HepG2 (cell line): Measurements from ENCODE around the gene KCNT1. TPM values are rescaled to one million over a fixed set of nuclear protein-coding genes. Genes with fewer than 3 reads are reported as not detected.

Source experiments
- ATAC-seq: fragments of 200-7000 bp; cut with Tn5 transposase; 3 replicates; pipeline ENCODE4 v1.9.1; 2020; ENCODE audit warnings: mild to moderate bottlenecking, moderate library complexity
- BruUV-seq: library from RNA; stranded (reverse); fragments of 400-500 nt; replicated peaks from 2 replicates; lab custom pipeline; 2021; lab: Mats Ljungman, UMichigan
- CTCF ChIA-PET: fragments of 300-600 bp; formaldehyde crosslinking; extraction: SDS; loops from one replicate; lab custom pipeline; 2021; ENCODE audit warnings: low total read pairs, inconsistent platforms, low intra/inter-chr PET ratio; lab: Yijun Ruan, JAX
- POLR2A ChIA-PET: fragments of 350-600 bp; sonication (Branson Sonifier 250); formaldehyde crosslinking; loops from one replicate; lab custom pipeline; 2020; ENCODE audit warnings: antibody characterized with exemption, inconsistent platforms; lab: Yijun Ruan, JAX
- DNase-seq: peaks from one replicate; pipeline ENCODE4 v3.0.0-alpha.2; 2015; ENCODE audit warnings: low spot score
- FAIRE-seq: peaks from 3 replicates; lab custom pipeline; 2011; peaks lifted over from hg19 to GRCh38; lab: Jason Lieb, UNC
- H2AFZ ChIP-seq: one replicate; pipeline ENCODE4 v1.6.1; 2011; ENCODE audit warnings: low read length, inconsistent platforms
- H3K27ac ChIP-seq: fragments of 300-600 bp; 3 replicates; pipeline ENCODE4 v1.8.0; 2011; ENCODE audit warnings: mixed run types, mild to moderate bottlenecking, mixed read lengths, low read length, inconsistent platforms; ENCODE audit not compliant: insufficient read depth; ENCODE audit errors: extremely low read length
- H3K27me3 ChIP-seq, 2 experiments: fragments of 200-600 bp in 1 of 2; 2 replicates in 1 of 2; 3 replicates in 1 of 2; pipeline versions ENCODE4 v1.6.0 to v1.8.0; 2011; ENCODE audit warnings: low read length in 2 of 2, mild to moderate bottlenecking in 2 of 2, moderate library complexity in 2 of 2, inconsistent platforms in 1 of 2; ENCODE audit not compliant: insufficient read depth in 2 of 2, control insufficient read depth in 1 of 2
- H3K36me3 ChIP-seq, 2 experiments: fragments of 200-600 bp in 1 of 2; replicated peaks in 1 of 2; 2 replicates in 1 of 2; 3 replicates in 1 of 2; pipeline versions ENCODE4 v1.5.1 to v1.8.0; 2011; ENCODE audit warnings: low read length in 2 of 2, inconsistent platforms in 1 of 2; ENCODE audit not compliant: insufficient read depth in 2 of 2, control insufficient read depth in 1 of 2
- H3K4me1 ChIP-seq: 2 replicates; pipeline ENCODE4 v1.5.1; 2012; ENCODE audit warnings: low read length, inconsistent platforms; ENCODE audit not compliant: insufficient read depth
- H3K4me2 ChIP-seq: 2 replicates; pipeline ENCODE4 v1.6.0; 2011; ENCODE audit warnings: low read depth, low read length, inconsistent platforms
- H3K4me3 ChIP-seq, 3 experiments: fragments of 200-600 bp in 1 of 3; sonication (generic), shearing (Covaris generic) in 1 of 3; replicated peaks in 1 of 3; 2 replicates each; pipeline ENCODE4 v1.5.1; 2011 to 2016; ENCODE audit warnings: low read length in 3 of 3, inconsistent platforms in 2 of 3, low read depth in 2 of 3, mild to moderate bottlenecking in 2 of 3, control low read depth in 1 of 3, mixed read lengths in 1 of 3; ENCODE audit not compliant: insufficient read depth in 1 of 3
- H3K79me2 ChIP-seq: one replicate; pipeline ENCODE4 v1.6.1; 2011; ENCODE audit warnings: low read length, inconsistent platforms; ENCODE audit not compliant: insufficient read depth
- H3K9ac ChIP-seq: 2 replicates; pipeline ENCODE4 v1.6.0; 2011; ENCODE audit warnings: mild to moderate bottlenecking, low read depth, low read length, inconsistent platforms; ENCODE audit not compliant: insufficient read depth
- H3K9me3 ChIP-seq: 2 replicates; pipeline ENCODE4 v1.5.1; 2012; ENCODE audit warnings: mild to moderate bottlenecking, low read length
- H4K20me1 ChIP-seq: 2 replicates; pipeline ENCODE4 v1.6.0; 2011; ENCODE audit warnings: inconsistent platforms, mild to moderate bottlenecking, low read length, moderate library complexity; ENCODE audit not compliant: insufficient read depth
- FOXJ3 ChIP-seq: sonication (generic); formaldehyde crosslinking; IDR thresholded peaks from 2 replicates; pipeline ENCODE4 v1.4.0; 2020; ENCODE audit warnings: missing genetic modification reagents, mild to moderate bottlenecking, borderline replicate concordance
- GATAD2A ChIP-seq: IDR thresholded peaks from 2 replicates; pipeline ENCODE4 v1.6.1; 2016
- JDP2 ChIP-seq: sonication (generic); formaldehyde crosslinking; IDR thresholded peaks from 2 replicates; pipeline ENCODE4 v1.8.1; 2022; ENCODE audit warnings: missing genetic modification reagents, borderline replicate concordance
- MTF1 ChIP-seq: sonication (generic); formaldehyde crosslinking; IDR thresholded peaks from 2 replicates; pipeline ENCODE4 v1.5.0; 2020; ENCODE audit warnings: missing genetic modification reagents
- SIN3B ChIP-seq: fragments of 150-350 bp; IDR thresholded peaks from 2 replicates; pipeline ENCODE4 v1.6.1; 2014; ENCODE audit warnings: low read length
- SMAD3 ChIP-seq: sonication (generic); formaldehyde crosslinking; IDR thresholded peaks from 2 replicates; pipeline ENCODE4 v1.4.0; 2020; ENCODE audit warnings: missing genetic modification reagents
- TAF15 ChIP-seq: fragments of 200-400 bp; formaldehyde crosslinking; IDR thresholded peaks from one replicate; pipeline ENCODE4 v1.6.1; 2018; ENCODE audit warnings: mild to moderate bottlenecking, low read depth, low read length; ENCODE audit not compliant: poor library complexity, severe bottlenecking
- ZNF260 ChIP-seq: sonication (generic); formaldehyde crosslinking; IDR thresholded peaks from 2 replicates; pipeline ENCODE4 v1.4.0; 2020; ENCODE audit warnings: missing genetic modification reagents, low read depth, mild to moderate bottlenecking, borderline replicate concordance
- ZNF446 ChIP-seq: sonication (generic); formaldehyde crosslinking; IDR thresholded peaks from 2 replicates; pipeline ENCODE4 v1.5.0; 2020; ENCODE audit warnings: mild to moderate bottlenecking, missing genetic modification reagents
- ZNF619 ChIP-seq: sonication (generic); formaldehyde crosslinking; IDR thresholded peaks from 2 replicates; pipeline ENCODE4 v1.4.0; 2020; ENCODE audit warnings: mild to moderate bottlenecking, missing genetic modification reagents
- WGBS: methylation state at CpG from one replicate; pipeline ENCODE4 v1.1.6; 2017; ENCODE audit warnings: low lambda C conversion rate; 5-methylcytosine and 5-hydroxymethylcytosine counted together
- in situ Hi-C: cut with HindIII; loops from 2 replicates; pipeline ENCODE4 v1.10.0; 2017; ENCODE audit warnings: low pct_unique_long_range_greater_than_20kb; ENCODE audit not compliant: extremely low pct_ligation_motif_present
- intact Hi-C: fragments of 100-400 bp; cut with micrococcal nuclease; formaldehyde crosslinking; loops from one replicate; pipeline ENCODE4 v1.10.0; 2022; ENCODE audit not compliant: unreplicated experiment
- polyA plus RNA-seq, 8 experiments: library from polyadenylated mRNA; depleted of rRNA in 3 of 8; stranded (reverse) in 7 of 8; unstranded in 1 of 8; fragments of >200 nt; fragmentation: Illumina TruSeq in 4 of 8; extraction: Trizol in 4 of 8; gene quantifications; 2 replicates each; pipeline versions ENCODE4 v1.2.1 to v1.2.3, GENCODE V29; 2011 to 2016; ENCODE audit warnings: low read depth in 4 of 8, missing spikeins in 1 of 8, mixed read lengths in 1 of 8; ENCODE audit not compliant: insufficient read depth in 1 of 8
- total RNA-seq, 5 experiments: library from RNA; depleted of rRNA; stranded (reverse); fragments of >200 nt; fragmentation: Illumina TruSeq; extraction: Trizol; gene quantifications; 2 replicates each; pipeline ENCODE4 v1.2.3, GENCODE V29; 2016; ENCODE audit warnings: low read depth in 1 of 5
- TF ChIP-seq, protein P1 (sequence below): sonication (generic); formaldehyde crosslinking; IDR thresholded peaks from 2 replicates; pipeline ENCODE4 v1.5.0; 2020; ENCODE audit warnings: mild to moderate bottlenecking, missing genetic modification reagents, borderline replicate concordance
- TF ChIP-seq, protein P2 (sequence below): sonication (generic); formaldehyde crosslinking; IDR thresholded peaks from 2 replicates; pipeline ENCODE4 v1.5.0; 2020; ENCODE audit warnings: mild to moderate bottlenecking, missing genetic modification reagents

The KCNT1 gene
- total and polyA plus RNA-seq, 2 of the 13 experiments (the other 11 are each of a cell fraction or from before 2014, with no cell fraction given): not detected

DNA sequence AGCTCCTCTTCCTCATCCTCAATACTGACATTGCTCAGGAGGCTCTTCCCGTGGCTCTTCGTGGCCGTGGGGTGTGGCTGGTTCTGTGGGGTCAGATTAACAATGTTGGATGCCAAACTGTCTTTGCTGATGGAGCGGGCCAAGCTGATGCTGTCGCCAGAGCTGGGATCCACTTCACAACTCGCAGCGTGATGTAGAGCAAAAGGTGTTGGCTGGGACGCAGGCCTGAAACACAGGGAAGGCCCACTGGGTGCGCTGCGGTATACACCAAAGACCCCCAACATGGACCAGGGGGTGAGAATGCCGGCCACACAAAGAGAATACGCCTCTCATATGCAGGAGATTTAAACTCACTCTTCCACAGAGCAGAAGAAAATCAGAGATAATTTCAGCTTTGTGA is 121.1 kb downstream of the KCNT1 start (continued):
- TF ChIP-seq FOXJ3 (CRISPR knock-in tag): no peak
- TF ChIP-seq, protein P1, sequence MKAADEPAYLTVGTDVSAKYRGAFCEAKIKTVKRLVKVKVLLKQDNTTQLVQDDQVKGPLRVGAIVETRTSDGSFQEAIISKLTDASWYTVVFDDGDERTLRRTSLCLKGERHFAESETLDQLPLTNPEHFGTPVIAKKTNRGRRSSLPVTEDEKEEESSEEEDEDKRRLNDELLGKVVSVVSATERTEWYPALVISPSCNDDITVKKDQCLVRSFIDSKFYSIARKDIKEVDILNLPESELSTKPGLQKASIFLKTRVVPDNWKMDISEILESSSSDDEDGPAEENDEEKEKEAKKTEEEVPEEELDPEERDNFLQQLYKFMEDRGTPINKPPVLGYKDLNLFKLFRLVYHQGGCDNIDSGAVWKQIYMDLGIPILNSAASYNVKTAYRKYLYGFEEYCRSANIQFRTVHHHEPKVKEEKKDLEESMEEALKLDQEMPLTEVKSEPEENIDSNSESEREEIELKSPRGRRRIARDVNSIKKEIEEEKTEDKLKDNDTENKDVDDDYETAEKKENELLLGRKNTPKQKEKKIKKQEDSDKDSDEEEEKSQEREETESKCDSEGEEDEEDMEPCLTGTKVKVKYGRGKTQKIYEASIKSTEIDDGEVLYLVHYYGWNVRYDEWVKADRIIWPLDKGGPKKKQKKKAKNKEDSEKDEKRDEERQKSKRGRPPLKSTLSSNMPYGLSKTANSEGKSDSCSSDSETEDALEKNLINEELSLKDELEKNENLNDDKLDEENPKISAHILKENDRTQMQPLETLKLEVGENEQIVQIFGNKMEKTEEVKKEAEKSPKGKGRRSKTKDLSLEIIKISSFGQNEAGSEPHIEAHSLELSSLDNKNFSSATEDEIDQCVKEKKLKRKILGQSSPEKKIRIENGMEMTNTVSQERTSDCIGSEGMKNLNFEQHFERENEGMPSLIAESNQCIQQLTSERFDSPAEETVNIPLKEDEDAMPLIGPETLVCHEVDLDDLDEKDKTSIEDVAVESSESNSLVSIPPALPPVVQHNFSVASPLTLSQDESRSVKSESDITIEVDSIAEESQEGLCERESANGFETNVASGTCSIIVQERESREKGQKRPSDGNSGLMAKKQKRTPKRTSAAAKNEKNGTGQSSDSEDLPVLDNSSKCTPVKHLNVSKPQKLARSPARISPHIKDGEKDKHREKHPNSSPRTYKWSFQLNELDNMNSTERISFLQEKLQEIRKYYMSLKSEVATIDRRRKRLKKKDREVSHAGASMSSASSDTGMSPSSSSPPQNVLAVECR: no peak
- TF ChIP-seq SMAD3 (CRISPR knock-in tag): no peak
- TF ChIP-seq GATAD2A: no peak
- no peak for TF ChIP-seq ZNF619

DNA sequence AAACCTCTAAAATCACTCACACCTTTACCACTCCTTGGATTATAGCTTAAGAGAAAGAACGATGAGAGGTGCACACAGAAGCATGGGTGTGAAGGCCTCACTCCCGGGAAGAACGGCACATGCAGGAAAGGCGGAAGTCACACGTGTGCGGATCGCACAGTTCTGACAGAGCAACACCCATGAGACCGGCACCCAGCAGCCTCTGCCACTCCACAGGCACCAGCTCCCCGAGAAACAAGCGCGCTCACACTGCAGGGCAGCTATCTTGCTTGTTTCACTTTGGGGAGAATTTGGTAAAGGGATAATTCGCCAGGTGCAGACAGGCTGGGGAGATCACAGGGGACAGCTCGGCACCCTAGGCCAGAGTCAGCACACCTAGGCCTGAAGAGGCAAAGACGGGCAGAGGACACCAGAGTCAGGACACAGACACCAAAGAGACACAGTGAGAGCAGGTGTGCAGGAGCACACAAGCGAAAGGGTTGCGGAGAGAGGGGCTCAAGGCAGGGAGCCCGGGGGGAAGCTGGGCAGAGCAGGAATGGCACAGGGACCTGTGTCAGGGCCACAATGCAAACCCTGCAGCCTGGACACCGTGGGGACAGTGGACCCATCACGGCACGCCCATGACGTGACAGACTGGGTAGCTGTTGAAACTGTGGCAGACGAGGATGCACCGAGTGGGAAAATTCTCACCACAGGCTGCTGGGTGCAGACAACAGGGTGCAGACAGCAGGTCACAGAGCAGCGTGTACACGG is 123.6 kb downstream of the KCNT1 start:
- H3K4me1 ChIP-seq: no peaks in the 10 kb centered on the region
- intact Hi-C loops: no loop called here
- TF ChIP-seq TAF15: no peak
- TF ChIP-seq JDP2: no peak
- no peak for TF ChIP-seq ZNF446 (CRISPR knock-in tag)
- TF ChIP-seq, protein P2, sequence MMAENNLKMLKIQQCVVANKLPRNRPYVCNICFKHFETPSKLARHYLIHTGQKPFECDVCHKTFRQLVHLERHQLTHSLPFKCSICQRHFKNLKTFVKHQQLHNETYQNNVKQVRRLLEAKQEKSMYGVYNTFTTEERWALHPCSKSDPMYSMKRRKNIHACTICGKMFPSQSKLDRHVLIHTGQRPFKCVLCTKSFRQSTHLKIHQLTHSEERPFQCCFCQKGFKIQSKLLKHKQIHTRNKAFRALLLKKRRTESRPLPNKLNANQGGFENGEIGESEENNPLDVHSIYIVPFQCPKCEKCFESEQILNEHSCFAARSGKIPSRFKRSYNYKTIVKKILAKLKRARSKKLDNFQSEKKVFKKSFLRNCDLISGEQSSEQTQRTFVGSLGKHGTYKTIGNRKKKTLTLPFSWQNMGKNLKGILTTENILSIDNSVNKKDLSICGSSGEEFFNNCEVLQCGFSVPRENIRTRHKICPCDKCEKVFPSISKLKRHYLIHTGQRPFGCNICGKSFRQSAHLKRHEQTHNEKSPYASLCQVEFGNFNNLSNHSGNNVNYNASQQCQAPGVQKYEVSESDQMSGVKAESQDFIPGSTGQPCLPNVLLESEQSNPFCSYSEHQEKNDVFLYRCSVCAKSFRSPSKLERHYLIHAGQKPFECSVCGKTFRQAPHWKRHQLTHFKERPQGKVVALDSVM (CRISPR knock-in tag): no peak
- TF ChIP-seq SIN3B: no peak
- TF ChIP-seq MTF1: no peak
- TF ChIP-seq ZNF260 (CRISPR knock-in tag): no peak
- CTCF ChIA-PET: no interaction called here
- no peaks in the 10 kb centered on the region for H3K27me3 ChIP-seq
- peaks cover 5% of the 10 kb centered on the region; the same call in 1 of the 2 replicates for H4K20me1 ChIP-seq
- DNase-seq (no peak), ATAC-seq (no peak), FAIRE-seq (no peak)
- no peak overlapping the region for H3K9ac ChIP-seq
- in situ Hi-C loops: no loop called here
- peaks cover 28 to 46% of the 10 kb centered on the region in 2 experiments for H3K36me3 ChIP-seq
- no peak overlapping the region for H3K4me2 ChIP-seq
- no peak overlapping the region for H3K4me3 ChIP-seq
- BruUV-seq: no TSS peak
- no peaks in the 10 kb centered on the region for H3K79me2 ChIP-seq
- POLR2A ChIA-PET: no interaction called here
- H3K9me3 ChIP-seq: no peaks in the 10 kb centered on the region; the same call in 1 of the 2 replicates
- 96% methylated on average over 25 of the region's 25 CpGs for WGBS
- no peak overlapping the region for H2AFZ ChIP-seq
- H3K27ac ChIP-seq: no peak overlapping the region
